IMR-90 (cell line): ENCODE measurements around the gene COL7A1. TPM values are rescaled to one million over a fixed set of nuclear protein-coding genes. Genes with fewer than 3 reads are reported as not detected.
"Not testable (repeated sequence)": the region's sequence is repeated elsewhere in the genome, so short reads cannot be mapped to it uniquely, and the experiment has no call there.

Source experiments
- ATAC-seq: fragments of 200-7000 bp; cut with Tn5 transposase; 2 replicates; pipeline ENCODE4 v1.9.1; 2020; ENCODE audit warnings: low read depth, mild to moderate bottlenecking, moderate library complexity
- BruUV-seq: library from RNA; stranded (reverse); fragments of 400-500 nt; replicated peaks from 2 replicates; lab custom pipeline; 2021; lab: Mats Ljungman, UMichigan
- CTCF ChIA-PET: fragments of 300-600 bp; formaldehyde crosslinking; extraction: SDS; loops from one replicate; lab custom pipeline; 2021; ENCODE audit warnings: antibody characterized with exemption; lab: Yijun Ruan, JAX
- POLR2A ChIA-PET: fragments of 300-600 bp; sonication (Branson Sonifier 250); formaldehyde crosslinking; loops from one replicate; lab custom pipeline; 2022; ENCODE audit warnings: antibody characterized with exemption; ENCODE audit not compliant: unreplicated experiment; lab: Charles Lee
- DNase-seq: peaks from one replicate; pipeline ENCODE4 v3.0.0; 2013
- H2AFZ ChIP-seq: replicated peaks from 2 replicates; pipeline ENCODE3; 2013; ENCODE audit warnings: low read length, mild to moderate bottlenecking; ENCODE audit not compliant: poor library complexity
- H2AK5ac ChIP-seq: 2 replicates; pipeline ENCODE4 v1.6.1; 2013; ENCODE audit warnings: low read depth, low read length, inconsistent platforms
- H2AK9ac ChIP-seq: replicated peaks from 2 replicates; pipeline ENCODE3; 2013; ENCODE audit warnings: mild to moderate bottlenecking, low read depth, low read length, moderate library complexity; ENCODE audit not compliant: poor library complexity
- H2BK120ac ChIP-seq: 2 replicates; pipeline ENCODE4 v1.6.1; 2013; ENCODE audit warnings: low read depth, low read length, inconsistent platforms
- H2BK15ac ChIP-seq: 3 replicates; pipeline ENCODE4 v1.6.1; 2013; ENCODE audit warnings: low read depth, low read length, inconsistent platforms
- H2BK20ac ChIP-seq: 2 replicates; pipeline ENCODE4 v1.6.1; 2013; ENCODE audit warnings: low read depth, mild to moderate bottlenecking, inconsistent platforms, low read length, moderate library complexity
- H2BK5ac ChIP-seq: 2 replicates; pipeline ENCODE4 v1.6.1; 2013; ENCODE audit warnings: mild to moderate bottlenecking, low read depth, low read length, inconsistent platforms; ENCODE audit not compliant: poor library complexity, severe bottlenecking
- H3K14ac ChIP-seq: replicated peaks from 2 replicates; pipeline ENCODE4 v1.6.1; 2013; ENCODE audit warnings: low read depth, low read length, inconsistent platforms
- H3K18ac ChIP-seq: 2 replicates; pipeline ENCODE4 v1.6.1; 2013; ENCODE audit warnings: low read depth, low read length, control low read depth
- H3K23ac ChIP-seq: 2 replicates; pipeline ENCODE4 v1.6.1; 2013; ENCODE audit warnings: low read depth, low read length, inconsistent platforms
- H3K27ac ChIP-seq: 2 replicates; pipeline ENCODE4 v1.5.1; 2013; ENCODE audit warnings: mild to moderate bottlenecking, control low read depth, low read length; ENCODE audit not compliant: insufficient read depth
- H3K27me3 ChIP-seq: 2 replicates; pipeline ENCODE4 v1.6.1; 2013; ENCODE audit warnings: low read length; ENCODE audit not compliant: control insufficient read depth, insufficient read depth
- H3K36me3 ChIP-seq: 2 replicates; pipeline ENCODE4 v1.6.1; 2013; ENCODE audit warnings: low read length, mixed read lengths; ENCODE audit not compliant: control insufficient read depth, insufficient read depth
- H3K4ac ChIP-seq: 2 replicates; pipeline ENCODE4 v1.6.1; 2013; ENCODE audit warnings: low read depth, low read length, inconsistent platforms
- H3K4me1 ChIP-seq: 2 replicates; pipeline ENCODE4 v1.6.1; 2013; ENCODE audit warnings: low read length, mixed read lengths; ENCODE audit not compliant: control insufficient read depth, insufficient read depth
- H3K4me2 ChIP-seq: 2 replicates; pipeline ENCODE4 v1.6.1; 2013; ENCODE audit warnings: low read depth, mild to moderate bottlenecking, control low read depth, low read length, moderate library complexity
- H3K4me3 ChIP-seq: 2 replicates; pipeline ENCODE4 v1.5.1; 2013; ENCODE audit warnings: low read depth, mild to moderate bottlenecking, control low read depth, low read length, moderate library complexity; ENCODE audit not compliant: insufficient read depth
- H3K56ac ChIP-seq: 2 replicates; pipeline ENCODE4 v1.6.1; 2013; ENCODE audit warnings: low read length, inconsistent platforms; ENCODE audit not compliant: insufficient read depth; ENCODE audit errors: extremely low read depth
- H3K79me1 ChIP-seq, 2 experiments: 2 replicates each; pipeline ENCODE4 v1.6.1; 2013; ENCODE audit warnings: low read length in 2 of 2, inconsistent platforms in 1 of 2, low read depth in 1 of 2
- H3K9ac ChIP-seq: 2 replicates; pipeline ENCODE4 v1.6.1; 2013; ENCODE audit warnings: low read depth, low read length, control low read depth
- H3K9me1 ChIP-seq: 2 replicates; pipeline ENCODE4 v1.6.1; 2013; ENCODE audit warnings: low read length, inconsistent platforms; ENCODE audit not compliant: insufficient read depth
- H3K9me3 ChIP-seq: 2 replicates; pipeline ENCODE4 v1.6.1; 2013; ENCODE audit warnings: low read length; ENCODE audit not compliant: control insufficient read depth, insufficient read depth
- H4K20me1 ChIP-seq: 2 replicates; pipeline ENCODE4 v1.6.1; 2013; ENCODE audit warnings: low read length, inconsistent platforms; ENCODE audit not compliant: insufficient read depth
- H4K5ac ChIP-seq: 2 replicates; pipeline ENCODE4 v1.6.1; 2013; ENCODE audit warnings: mild to moderate bottlenecking, low read depth, low read length, control low read depth
- H4K8ac ChIP-seq, 2 experiments: 2 replicates each; pipeline ENCODE4 v1.6.1; 2013; ENCODE audit warnings: low read depth in 2 of 2, low read length in 2 of 2, control low read depth in 1 of 2, inconsistent platforms in 1 of 2
- H4K91ac ChIP-seq: 2 replicates; pipeline ENCODE4 v1.6.1; 2013; ENCODE audit warnings: low read depth, low read length, inconsistent platforms; ENCODE audit not compliant: insufficient read depth
- FOS ChIP-seq: fragments of 150-350 bp; IDR thresholded peaks from 2 replicates; pipeline ENCODE4 v1.6.1; 2016; ENCODE audit warnings: low read depth, low read length
- WGBS, 2 experiments: methylation state at CpG; one replicate each; pipeline versions ENCODE4 v1.1.5 to v1.1.7; 2013; ENCODE audit warnings: missing lambda C conversion rate in 2 of 2; ENCODE audit not compliant: insufficient read length in 1 of 2; ENCODE audit errors: extremely low coverage in 2 of 2; 5-methylcytosine and 5-hydroxymethylcytosine counted together
- dilution Hi-C: fragments of 300-500 bp; cut with HindIII; formaldehyde crosslinking; loops from one replicate; pipeline ENCODE4 v1.14.3; 2018; ENCODE audit warnings: low sequenced_read_pairs; ENCODE audit not compliant: unreplicated experiment
- in situ Hi-C: fragments of 300-500 bp; cut with MboI; formaldehyde crosslinking; loops from 3 replicates; pipeline ENCODE4 v1.14.3; 2019; ENCODE audit warnings: low sequenced_read_pairs, inconsistent platforms, mixed read lengths
- intact Hi-C: fragments of 100-400 bp; cut with micrococcal nuclease; formaldehyde crosslinking; loops from 2 replicates; pipeline ENCODE4 v1.10.0; 2022
- polyA plus RNA-seq, 3 experiments: library from polyadenylated mRNA; depleted of rRNA; stranded (reverse); fragments of >200 nt; gene quantifications; 2 replicates each; pipeline ENCODE4 v1.2.3, GENCODE V29; 2012; ENCODE audit warnings: low replicate concordance in 1 of 3
- total RNA-seq: library from RNA; depleted of rRNA; stranded (reverse); fragments of >200 nt; gene quantifications from 2 replicates; pipeline ENCODE4 v1.2.3, GENCODE V29; 2012
- TF ChIP-seq, protein P1 (sequence below): fragments of 150-350 bp; IDR thresholded peaks from 2 replicates; pipeline ENCODE4 v1.6.1; 2016; ENCODE audit warnings: low read depth, mild to moderate bottlenecking, low read length, moderate library complexity, borderline replicate concordance

COL7A1 gene
- total and polyA plus RNA-seq, 2 of the 4 experiments (the other 2 are of a cell fraction): 4.1 to 20.3 TPM

DNA sequence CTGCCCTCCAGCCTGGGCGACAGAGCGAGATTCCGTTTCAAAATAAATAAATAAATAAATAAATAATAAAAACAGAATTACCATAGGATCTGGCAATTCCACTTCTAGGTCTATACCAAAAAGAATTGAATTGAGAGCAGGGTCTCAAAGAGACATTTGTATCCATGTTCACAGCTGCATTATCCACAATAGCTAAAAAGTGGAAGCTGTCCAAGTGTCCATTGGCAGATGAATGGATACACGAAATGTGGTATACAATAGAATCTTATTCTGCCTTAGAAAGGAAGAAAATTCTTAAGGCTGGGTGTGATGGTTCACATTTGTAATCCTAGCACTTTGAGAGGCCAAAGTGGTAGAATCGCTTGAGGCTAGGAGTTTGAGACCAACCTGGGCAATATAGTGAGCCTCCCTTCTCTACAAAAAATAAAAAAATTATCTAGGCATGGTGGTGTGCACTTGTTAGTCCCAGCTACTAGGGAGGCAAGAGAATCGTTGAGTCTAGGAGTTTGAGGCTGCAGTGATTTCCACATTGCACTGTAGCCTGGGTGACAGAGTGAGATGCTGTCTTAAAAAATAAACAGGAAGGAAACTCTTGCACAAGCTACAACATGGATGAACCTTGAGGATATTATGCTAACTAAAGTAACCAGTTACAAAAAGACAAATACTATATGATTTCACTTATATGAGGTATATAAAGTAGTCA is 62.7 kb downstream of the COL7A1 start:
- Histone ChIP-seq H3K14ac (no peak overlapping the region), H3K18ac (no peak overlapping the region), H2AK9ac (no peak overlapping the region), H3K56ac (no peak overlapping the region), H3K79me1 (peaks cover 0 to 4% of the 10 kb centered on the region in 2 experiments; a peak in 2 of 4 replicates), H3K27ac (no peak overlapping the region), H4K20me1 (no peaks in the 10 kb centered on the region), H3K4ac (no peak overlapping the region), H3K4me3 (no peak overlapping the region), H2AK5ac (no peak overlapping the region), H3K36me3 (peaks cover 33% of the 10 kb centered on the region), H2BK20ac (no peak overlapping the region), H4K91ac (no peak overlapping the region), H3K9me3 (no peaks in the 10 kb centered on the region), H4K5ac (no peak overlapping the region), H3K27me3 (no peaks in the 10 kb centered on the region), H2BK15ac (no peak overlapping the region), H4K8ac (no peak overlapping the region), H3K4me2 (no peak overlapping the region), H2BK120ac (no peak overlapping the region), H2BK5ac (no peak overlapping the region), H2AFZ (no peak overlapping the region), H3K23ac (no peak overlapping the region), H3K4me1 (no peaks in the 10 kb centered on the region), H3K9ac (no peak overlapping the region), H3K9me1 (peaks cover 5% of the 10 kb centered on the region; the same call in 1 of the 2 replicates)
- TF ChIP-seq, protein P1, sequence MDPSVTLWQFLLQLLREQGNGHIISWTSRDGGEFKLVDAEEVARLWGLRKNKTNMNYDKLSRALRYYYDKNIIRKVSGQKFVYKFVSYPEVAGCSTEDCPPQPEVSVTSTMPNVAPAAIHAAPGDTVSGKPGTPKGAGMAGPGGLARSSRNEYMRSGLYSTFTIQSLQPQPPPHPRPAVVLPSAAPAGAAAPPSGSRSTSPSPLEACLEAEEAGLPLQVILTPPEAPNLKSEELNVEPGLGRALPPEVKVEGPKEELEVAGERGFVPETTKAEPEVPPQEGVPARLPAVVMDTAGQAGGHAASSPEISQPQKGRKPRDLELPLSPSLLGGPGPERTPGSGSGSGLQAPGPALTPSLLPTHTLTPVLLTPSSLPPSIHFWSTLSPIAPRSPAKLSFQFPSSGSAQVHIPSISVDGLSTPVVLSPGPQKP: no peak
- TF ChIP-seq FOS: no peak
- DNase-seq (no peak), ATAC-seq (no peak)
- intact Hi-C loops: no loop called here
- ChIA-PET POLR2A (no interaction called here), CTCF (interaction anchor here (1.3 to 2.9 kb wide), 2 partner anchors 17 to 70 kb away, joined by 3 to 9 read pairs; no protein-coding TSS in a partner anchor)
- dilution Hi-C loops: no loop called here
- WGBS, 2 experiments: no CpG with 5 or more reads among the region's 6 CpGs
- BruUV-seq: no TSS peak
- in situ Hi-C loops: no loop called here

DNA sequence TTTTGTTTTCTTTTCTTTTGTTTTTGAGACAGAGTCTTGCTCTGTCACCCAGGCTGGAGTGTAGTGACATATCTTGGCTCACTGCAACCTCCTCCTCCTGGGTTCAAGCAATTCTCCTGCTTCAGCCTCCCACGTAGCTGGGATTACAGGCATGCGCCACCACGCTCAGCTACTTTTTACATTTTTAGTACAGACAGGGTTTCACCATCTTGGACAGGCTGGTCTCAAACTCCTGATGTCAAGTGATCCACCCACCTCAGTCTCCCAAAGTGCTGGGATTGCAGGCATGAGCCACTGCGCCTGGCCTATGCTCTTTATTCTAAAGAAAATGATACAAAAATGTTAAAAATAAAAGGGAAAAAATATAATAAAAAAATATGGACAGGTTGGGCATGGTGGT is 64.4 kb downstream of the COL7A1 start:
- ATAC-seq, H3K9me1 ChIP-seq, H2BK5ac ChIP-seq, POLR2A ChIA-PET, H3K4ac ChIP-seq, H4K5ac ChIP-seq, H3K4me1 ChIP-seq, H3K23ac ChIP-seq, H2BK20ac ChIP-seq, H3K56ac ChIP-seq, H3K79me1 ChIP-seq, H3K14ac ChIP-seq, H3K4me2 ChIP-seq, H4K91ac ChIP-seq, H3K27ac ChIP-seq, H3K18ac ChIP-seq, H2AK9ac ChIP-seq, BruUV-seq, H2AFZ ChIP-seq, in situ Hi-C loops, DNase-seq, H4K8ac ChIP-seq, H3K4me3 ChIP-seq, H2AK5ac ChIP-seq, H2BK15ac ChIP-seq, H2BK120ac ChIP-seq, dilution Hi-C loops, intact Hi-C loops, H4K20me1 ChIP-seq, H3K9me3 ChIP-seq, H3K9ac ChIP-seq, H3K27me3 ChIP-seq: not testable (repeated sequence)
- no CpG with 5 or more reads among the region's 4 CpGs for whole genome bisulfite sequencing, 2 experiments
- peaks cover 21% of the 10 kb centered on the region for H3K36me3 ChIP-seq
- CTCF ChIA-PET: interaction anchor here (1.1 to 2.9 kb wide), 3 partner anchors 18 to 367 kb away, joined by 3 to 9 read pairs (median 3); no protein-coding TSS in a partner anchor
